8988T (cell line): ENCODE data around the gene KRT17.
"Not testable (repeated sequence)": the region's sequence is repeated elsewhere in the genome, so short reads cannot be mapped to it uniquely, and the experiment has no call there.

ENCODE experiments used
- DNase-seq: peaks from one replicate; pipeline ENCODE4 v3.0.0; 2011

KRT17 gene

GRCh38 chr17:41653892-41654677 lies 29.7 kb upstream of the KRT17 start:
- DNase-seq, result no peak

GRCh38 chr17:41653421-41653820 lies 29.0 kb upstream of the KRT17 start:
- DNase-seq, result no peak

- DNase-seq, result no peak
Observed at GRCh38 chr17:41652461-41652970, 28.1 kb upstream of the KRT17 start.

DNA sequence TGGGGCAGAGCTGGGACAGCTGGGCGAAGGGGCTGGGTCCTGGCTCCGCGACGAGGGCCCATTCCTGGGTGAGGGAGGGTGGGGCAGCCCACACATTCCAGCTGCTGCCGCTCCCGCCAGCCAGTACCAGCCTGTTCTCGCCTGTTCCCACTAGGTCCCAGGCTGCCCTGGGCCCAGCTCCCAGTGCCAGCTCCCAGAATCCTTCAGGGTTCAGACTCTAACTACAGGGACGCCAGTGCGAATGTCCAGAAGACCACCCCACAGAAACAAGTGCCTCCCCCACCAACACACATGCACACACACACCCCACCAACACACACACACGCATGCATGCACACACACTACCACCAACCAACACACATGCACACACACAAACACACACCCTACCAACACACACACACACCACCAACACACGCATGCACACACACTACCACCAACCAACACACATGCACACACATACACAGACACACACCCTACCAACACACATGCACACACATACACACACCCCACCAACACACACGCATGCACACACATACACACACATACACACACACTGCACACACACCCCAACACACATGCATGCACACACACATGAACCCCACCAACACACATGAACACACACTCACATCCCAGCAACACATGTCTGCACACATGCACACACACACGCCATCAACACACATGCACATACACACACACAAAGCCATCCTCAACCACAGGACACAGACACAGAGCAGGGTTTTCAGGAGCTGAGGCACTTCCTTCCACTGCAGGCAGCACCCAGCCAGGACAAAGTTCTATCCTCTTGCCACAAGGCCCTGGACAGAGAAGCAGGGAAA lies 27.5 kb upstream of the KRT17 start:
- no peak for DNase-seq

DNA sequence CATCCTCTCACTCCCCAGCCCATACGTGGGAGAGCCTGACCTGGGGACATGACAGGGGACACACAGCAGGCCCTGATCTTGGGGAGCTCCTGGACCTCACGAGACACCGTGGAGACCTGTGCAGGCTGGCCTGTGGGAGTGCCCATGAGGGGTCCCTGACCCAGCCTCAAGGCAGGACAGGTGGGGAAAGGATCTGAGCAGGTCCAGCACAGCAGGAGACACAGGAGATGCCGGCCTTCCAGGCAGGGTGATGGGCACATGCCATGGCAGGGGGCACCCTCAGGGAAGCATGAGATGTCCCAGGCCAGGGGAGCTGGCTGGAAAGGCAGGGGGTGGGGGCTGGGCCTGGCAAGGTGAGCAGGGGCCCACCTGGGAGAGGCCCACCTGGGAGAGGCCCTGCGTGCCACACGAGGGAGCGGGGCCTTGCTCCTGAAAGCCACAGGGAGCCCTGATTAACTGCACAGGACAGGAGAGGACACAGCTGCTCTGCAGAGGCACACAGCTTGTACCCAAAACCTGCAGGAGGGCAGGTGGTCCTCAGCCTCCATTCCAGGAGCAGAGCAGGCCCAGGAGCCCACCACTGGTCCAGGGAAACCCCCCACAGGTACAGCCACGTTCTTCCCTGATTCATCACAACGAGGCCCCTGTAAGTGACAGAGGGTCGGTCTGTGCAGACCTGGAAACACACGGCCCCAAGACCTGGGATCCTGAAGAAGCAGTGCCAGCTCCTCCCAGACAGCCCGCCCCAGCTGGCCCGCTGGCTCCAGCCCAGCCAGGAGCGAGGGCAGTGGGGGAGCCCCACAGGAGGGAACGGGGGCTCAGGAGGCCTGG lies 26.6 kb upstream of the KRT17 start:
- DNase-seq, result no peak

DNA sequence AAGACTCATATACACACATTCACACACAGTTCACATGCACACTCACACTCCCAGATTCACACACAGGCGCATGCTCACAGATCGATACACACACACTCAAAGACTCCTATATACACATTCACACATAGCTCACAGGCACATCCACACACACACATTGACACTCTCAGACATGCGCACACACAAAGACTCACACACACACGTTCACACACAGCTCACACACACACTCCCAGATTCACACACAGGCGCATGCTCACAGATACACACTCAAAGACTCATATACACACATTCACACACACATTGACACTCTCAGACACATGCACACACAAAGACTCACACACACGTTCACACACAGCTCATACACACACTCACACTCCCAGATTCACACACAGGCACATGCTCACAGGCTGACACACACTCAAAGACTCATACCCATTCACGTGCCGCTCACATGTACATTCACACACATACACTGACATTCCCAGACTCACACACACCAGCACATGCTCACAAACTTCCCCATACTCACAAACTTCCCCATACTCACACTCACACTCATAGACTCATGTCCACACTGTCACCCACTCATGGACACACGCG lies 25.6 kb upstream of the KRT17 start:
- DNase-seq, result no peak

- DNase-seq, result peak; percentile 69
Observed at GRCh38 chr17:41648411-41649195, 24.2 kb upstream of the KRT17 start.

DNA sequence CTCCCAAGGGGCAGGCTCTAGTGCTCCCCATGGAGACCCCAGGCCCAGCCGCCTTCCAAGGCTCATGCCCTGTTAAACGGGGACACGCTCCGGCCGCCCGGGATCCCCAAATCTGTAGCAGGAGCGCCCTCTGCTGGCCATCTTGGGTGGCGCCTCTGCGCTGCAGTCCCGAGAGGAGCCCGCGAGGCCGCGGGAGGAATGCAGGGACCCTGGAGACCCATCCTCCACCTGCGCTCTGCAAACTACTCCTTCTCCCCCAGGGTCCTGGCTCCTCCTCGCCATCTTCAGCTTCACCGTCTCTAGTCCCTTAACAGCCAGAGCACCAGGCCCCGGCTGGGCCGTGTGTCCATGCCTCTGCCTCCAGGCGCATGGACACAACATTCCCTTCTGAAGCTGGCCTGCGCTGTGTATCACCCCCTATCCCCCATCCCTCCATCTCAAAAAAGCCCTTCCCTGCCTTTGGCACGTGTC lies 23.6 kb upstream of the KRT17 start:
- peak; percentile 78 for DNase-seq

GRCh38 chr17:41647038-41647813 lies 22.9 kb upstream of the KRT17 start:
- DNase-seq, result no peak

DNA sequence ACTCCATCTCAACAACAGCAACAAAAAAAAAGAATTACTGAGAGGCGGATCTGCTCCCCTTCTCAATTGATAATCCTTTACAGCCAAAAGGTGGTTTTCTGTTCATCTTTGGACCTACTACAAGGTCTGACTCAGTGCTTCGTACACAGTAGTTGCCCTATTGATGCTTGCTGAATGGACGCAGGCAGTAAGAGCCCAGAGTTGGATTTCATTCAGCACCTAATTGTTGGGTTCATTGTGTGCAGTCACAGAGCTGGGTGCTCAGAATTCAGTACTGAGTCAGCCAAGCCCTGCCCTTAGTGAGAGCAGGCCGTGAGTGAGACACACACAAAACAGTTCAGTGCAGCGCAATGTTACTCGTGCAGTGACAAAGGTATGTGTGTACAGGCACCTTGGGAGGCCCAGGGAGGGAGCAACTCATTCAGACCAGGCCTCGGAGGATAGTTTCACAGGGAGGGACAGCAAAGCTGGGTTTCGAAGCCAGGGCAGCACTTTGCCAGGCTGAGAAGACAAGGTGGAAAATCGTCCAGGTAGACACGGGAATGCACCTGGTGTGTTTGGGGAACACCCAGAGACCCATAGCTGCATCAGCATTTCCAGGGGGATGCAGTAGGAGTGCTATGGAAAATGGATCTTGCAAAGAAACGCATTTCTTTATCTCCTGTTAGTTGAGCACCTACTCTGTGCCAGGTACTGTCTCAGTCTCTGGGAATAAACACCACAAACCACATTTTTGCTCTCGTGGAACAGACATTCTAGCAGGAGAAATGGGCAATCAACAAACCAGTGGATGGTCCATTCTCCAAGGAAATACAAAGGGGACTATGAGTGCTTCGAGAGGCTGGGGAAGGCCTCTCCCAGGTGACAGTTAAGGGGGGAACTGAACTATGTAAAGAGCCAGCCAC lies 18.1 kb upstream of the KRT17 start:
- no peak for DNase-seq

DNA sequence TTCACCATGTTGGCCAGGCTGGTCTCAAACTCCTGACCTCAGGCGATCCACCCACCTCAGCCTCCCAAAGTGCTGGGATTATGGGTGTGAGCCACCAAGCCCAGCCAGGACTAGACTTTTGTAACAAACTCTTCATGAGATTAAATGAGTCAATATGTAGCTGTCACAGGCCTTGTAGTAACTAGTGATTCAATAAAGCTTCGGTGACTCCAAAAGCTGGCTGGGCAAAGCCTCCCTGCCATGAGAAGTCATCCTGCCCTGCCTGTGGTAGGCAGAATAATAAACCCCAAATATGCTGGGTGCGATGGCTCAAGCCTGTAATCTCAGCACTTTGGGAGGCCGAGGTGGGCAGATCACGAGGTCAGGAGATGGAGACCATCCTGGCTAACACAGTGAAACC lies 16.2 kb upstream of the KRT17 start:
- not testable (repeated sequence) for DNase-seq

DNA sequence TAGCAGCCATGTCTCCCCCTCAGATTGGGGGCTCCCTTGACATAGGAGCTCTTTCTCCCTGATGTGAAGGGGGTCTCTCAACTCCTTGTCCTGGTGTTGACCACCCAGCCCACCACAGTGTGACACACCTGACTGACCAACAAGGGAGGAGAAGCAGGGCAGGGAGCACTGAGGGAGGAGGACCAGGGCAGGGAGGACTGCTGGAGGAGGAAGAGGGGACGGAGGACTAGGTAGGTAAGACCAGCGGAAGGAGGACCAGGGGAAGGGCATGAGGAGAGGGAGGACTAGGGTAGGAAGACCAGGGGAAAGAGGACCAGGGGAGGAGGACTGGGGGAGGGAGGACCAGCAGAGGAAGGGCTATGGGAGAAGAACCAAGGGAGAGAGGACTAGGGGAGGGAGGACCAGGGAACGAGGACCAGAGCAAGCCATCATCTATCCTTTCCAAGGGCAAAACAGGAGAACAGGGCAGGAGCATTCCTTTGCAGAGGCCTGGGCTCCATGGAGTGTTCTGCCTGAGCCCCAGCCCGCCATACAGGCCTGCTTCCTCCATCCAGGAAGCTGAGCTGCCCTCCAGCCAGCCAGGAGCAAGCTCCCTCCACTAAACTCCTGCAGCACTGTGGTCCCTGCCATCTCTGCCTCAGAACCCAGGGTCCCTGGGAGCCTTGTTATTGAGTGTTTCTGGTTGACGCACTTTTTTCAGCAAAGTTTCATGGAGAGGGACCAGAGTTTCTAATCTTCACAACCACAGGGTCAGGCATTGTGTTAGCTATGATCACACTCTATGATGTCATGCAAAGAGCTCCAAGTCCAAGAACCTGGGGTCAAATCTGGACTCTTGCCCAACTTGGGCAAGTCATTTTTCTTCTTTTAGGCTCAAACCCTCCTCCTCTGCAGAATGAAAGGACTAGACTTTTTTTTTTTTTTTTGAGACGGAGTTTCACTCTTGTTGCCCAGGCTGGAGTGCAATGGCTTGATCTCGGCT lies 15.4 kb upstream of the KRT17 start:
- no peak for DNase-seq

GRCh38 chr17:41638941-41639340 lies 14.6 kb upstream of the KRT17 start:
- no peak for DNase-seq

DNA sequence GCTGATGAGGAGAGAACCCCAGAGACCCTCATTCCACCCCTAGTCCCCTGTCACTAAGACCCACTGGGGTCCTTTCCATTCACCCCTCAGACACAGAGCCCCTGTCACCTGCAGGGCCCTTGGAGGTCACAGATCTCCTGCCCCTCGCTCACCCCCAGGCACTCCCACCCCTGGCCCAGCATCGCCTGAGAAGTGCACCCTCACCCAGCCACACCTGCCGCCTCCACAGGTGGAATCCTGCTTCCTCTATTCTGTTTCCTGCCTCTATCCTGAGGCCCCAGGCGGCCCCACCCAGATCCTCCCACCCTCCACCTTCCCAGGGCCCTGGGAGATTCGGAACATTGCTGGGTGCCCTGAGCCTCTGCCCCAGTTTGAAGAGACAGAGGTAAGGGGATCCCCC lies 13.8 kb upstream of the KRT17 start:
- DNase-seq, result no peak

- DNase-seq, result no peak
Observed at GRCh38 chr17:41636652-41637051, 12.3 kb upstream of the KRT17 start.

- no peak for DNase-seq
Observed at GRCh38 chr17:41635121-41636097, 11.0 kb upstream of the KRT17 start.

DNA sequence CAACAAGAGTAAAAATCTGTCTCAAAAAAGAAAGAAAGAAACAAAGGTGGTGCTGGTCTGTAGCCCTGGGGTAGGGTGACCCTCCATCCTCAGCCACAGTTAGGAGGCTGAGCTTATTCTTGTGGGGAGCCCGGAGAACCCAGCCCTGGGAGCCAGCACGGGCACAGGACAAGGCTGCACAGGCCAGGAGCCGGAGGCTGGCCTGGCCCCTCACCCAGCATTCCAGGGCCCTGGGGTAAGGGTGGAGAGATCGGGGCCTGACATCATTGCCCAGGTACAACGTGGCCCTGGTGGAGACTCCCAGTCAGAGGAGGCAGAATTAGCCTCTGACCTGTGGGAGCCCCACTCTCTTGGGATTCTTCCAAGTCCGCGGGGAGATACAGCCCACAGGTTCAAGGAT lies 10.3 kb upstream of the KRT17 start:
- DNase-seq, result no peak
